Cerebellar nuclear complex (tissue), 1 donor: ENCODE data around the gene BRCA2.
A peak's percentile ranks its signal among the peaks of the same experiment; 100 is the strongest.

Experiments
- DNase-seq, 2 experiments: peaks; one replicate each; lab custom pipeline; 2025; lab: John Stamatoyannopoulos, UW

The BRCA2 gene

DNA sequence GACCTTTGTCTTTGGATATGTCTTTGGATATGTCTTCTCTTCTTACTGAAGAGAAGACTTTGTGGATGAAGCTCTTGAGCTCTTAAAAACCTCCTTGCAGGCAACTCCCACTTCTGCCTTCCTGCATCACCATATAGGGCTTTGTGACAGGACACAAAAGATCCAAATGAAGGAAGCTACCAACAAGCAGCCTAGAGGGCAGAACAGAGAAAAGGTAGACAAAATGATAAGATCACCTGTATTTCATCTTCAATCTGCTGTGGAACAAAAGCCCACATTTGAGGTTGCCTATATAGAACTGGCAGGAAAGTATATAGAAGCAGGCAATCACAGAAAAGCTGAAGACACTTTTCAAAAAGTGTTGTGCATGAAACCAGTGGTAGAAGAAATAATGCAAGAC is 70.1 kb downstream of the BRCA2 start:
- no peak for DNase-seq

- DNase-seq, result no peak
Measured at GRCh38 chr13:32390048-32390447, 74.7 kb downstream of the BRCA2 start.

GRCh38 chr13:32390484-32390883 is 75.2 kb downstream of the BRCA2 start:
- no peak for DNase-seq

- DNase-seq, result no peak
Measured at GRCh38 chr13:32391101-32391619, 75.9 kb downstream of the BRCA2 start.

GRCh38 chr13:32403108-32403507 is 87.8 kb downstream of the BRCA2 start:
- DNase-seq, result no peak

DNA sequence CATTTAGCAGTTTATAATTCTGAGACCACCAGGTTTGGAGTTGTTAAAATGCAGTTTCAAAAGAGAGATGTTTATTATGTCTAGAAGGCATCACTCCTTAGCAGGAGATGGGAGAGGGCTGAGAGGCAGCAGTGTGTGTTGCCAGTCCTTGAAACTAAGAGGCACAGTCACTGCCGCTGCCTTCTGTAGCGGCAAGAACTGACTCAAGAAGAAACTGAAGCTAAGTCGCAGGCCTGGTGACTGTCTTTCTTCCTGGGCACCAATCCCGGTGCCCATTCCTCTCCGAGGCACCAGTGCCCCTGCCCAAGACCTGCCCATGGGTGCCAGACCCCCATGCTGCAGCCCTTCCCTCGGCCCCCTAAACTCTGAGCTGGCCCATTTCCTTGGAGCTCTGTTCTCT is 92.5 kb downstream of the BRCA2 start:
- no peak for DNase-seq

DNA sequence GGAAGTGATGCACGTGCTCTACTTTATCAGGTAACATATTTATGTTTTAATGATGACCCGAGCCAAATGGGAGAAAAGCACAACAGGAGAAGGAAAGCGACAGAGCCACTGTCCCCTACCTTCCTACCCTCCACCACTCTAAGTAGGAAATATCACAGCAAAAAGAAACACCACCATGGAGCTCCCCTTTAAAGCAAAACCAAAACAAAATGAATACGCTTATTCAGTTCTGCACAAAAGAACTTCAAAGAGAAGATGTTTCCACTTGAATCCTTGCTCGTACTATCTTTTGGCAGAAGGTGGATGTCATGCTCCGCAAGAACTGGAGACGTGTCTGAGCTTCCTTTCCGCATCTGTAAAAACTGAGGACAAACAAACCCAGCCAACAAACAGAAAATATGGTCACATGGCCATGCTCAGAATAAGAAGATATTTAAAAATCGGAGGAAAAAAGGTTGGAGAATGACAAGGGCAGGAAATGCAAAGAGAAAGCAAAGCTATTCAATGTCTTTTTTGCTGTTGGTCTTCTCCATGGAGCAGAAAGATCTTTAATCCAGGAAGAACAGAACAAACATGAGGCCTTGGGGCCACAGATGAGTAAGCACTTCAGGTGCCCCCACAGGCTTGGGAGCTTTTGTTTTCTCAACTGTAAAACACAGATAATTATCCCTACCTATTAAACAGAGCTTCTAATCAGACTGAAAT is 93.1 kb downstream of the BRCA2 start:
- DNase-seq, result no peak

GRCh38 chr13:32409001-32409313 is 93.6 kb downstream of the BRCA2 start:
- DNase-seq, result no peak

DNA sequence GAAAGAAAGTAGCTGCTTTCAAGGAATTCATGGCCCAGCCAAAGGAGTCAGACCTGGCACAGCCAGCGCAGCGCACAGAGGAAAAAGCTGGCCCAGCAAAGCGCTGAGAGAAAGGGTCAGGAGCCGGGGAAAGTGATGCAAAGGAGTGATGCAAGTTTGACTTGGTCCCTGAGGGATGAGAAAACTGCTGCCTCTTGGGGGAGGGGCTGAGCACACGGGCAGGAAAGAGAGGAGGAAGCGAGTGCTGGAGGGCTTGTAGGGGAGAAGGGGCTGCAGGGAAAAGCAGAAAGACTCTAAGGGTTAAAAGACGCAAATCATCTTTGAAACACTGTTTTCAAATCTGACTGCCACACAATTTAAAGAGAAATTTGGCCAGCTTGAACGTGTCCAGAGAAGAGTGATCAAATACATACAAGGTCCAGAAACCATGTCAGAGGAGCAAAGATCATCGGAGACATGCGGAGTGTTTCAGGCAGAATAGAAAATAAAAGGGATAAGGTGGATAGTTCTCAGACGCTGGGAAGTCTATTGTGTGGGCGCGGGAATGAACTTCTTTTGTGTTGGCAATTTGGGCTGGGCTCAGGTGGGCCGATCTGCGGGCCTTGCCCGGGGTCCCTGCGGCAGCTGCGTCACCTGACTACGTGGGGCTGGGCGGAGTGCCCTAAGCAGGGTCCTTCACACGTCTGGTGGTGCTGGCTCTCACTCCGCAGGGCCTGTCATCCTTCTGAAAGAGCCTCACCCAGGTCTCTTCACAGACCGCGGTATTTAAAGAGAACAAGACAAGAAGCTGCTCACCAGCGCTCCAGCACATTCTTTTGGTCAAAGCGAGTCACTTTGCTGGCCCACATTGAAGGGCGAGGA is 94.5 kb downstream of the BRCA2 start:
- no peak for DNase-seq

- no peak for DNase-seq
Measured at GRCh38 chr13:32413284-32413683, 98.0 kb downstream of the BRCA2 start.

GRCh38 chr13:32414580-32414979 is 99.3 kb downstream of the BRCA2 start:
- no peak for DNase-seq

DNA sequence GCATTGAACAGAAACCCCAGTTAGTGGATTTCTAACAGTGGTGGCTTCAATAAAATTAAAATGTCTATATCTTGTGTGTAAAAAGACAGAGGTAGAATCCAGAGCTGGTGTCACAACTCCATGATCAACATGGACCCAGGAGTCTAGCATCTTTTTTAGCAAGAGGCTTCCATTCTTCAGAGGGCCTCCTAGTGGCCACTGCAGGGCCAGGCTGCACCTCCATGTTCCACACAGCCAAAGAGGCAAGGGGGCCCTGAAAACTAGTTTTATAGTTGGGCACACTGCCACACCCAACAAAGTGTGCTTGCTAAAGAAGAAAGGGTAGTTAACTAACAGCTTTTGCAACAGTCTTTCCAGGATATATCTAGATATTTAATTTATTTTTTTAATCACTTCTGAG is 99.7 kb downstream of the BRCA2 start:
- DNase-seq, result no peak

DNA sequence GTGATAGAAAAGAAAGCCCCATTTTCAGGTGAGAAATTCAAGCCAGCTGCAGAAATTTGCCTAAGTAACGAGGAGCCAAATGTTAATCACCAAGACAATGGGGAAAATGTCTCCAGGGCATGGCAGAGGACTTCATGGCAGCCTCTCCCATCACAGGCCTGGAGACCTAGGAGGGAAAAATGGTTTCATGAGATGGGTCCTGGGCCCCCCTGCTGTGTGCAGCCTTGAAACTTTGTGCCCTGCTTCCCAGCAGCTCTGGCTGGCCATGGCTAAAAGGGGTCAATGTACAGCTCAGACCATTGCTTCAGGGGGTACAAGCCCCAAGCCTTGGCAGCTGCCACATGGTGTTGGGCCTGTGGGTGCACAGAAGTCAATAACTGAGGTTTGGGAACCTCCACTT is 102.7 kb downstream of the BRCA2 start:
- no peak for DNase-seq

- no peak for DNase-seq
Measured at GRCh38 chr13:32419862-32420261, 104.6 kb downstream of the BRCA2 start.

GRCh38 chr13:32423592-32423991 is 108.3 kb downstream of the BRCA2 start:
- no peak for DNase-seq

DNA sequence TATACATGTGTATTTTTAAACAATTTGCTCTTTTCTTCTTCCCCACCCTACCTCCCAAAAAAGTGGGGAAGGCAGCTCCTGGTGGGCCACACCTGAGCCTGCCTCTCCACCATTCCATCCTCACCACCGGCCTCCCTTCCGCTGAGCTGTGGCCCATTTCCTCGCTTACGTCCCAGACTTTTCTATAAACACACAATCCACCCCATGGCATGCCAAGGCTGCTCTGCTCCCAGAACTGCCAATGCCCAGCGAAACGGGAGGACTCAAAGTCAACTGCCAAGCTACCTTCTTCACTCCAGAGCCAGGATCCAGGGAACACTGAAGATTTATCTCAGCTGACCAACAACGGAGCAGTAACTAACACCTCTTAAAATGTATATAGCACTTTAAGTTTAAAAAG is 109.8 kb downstream of the BRCA2 start:
- DNase-seq, result no peak

DNA sequence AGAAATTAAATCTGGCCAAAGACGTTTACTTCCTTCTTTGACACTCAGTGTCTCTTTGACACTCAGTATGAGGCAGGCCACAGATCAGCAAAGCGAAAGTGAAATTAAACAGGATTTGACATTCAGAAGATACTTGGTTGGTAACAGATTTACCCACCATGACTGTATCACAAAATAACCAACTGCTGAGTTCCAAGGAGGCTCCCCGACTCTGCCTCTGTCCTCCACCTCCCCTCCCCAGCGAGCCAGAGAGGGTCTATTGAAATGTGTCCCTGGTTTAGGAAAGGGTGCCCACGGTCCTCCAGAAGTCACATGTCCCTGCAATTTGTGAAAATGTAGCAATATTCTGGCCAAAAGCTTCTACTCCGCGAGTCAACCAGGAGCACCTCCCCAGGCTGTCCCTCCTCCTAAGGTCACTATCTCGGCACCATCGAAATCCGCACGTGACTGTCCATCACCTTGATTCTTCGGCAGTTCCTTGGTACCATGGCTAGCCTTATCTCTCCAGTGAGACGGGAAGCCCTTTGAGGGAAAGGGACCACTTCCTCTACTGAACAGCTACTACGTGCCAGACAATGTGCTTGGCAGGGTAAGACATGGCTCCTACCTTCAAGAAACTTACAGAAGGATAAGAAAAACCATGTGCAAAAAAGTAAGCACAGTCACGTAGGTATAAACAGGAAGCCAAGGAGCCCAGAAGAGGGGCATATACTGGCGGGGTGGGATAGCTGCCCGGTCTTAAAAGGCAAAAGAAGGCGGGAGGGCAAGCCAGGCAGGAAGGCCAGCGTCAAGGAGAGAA is 111.1 kb downstream of the BRCA2 start:
- DNase-seq, result no peak

GRCh38 chr13:32426990-32427851 is 111.9 kb downstream of the BRCA2 start:
- DNase-seq, result no peak

DNA sequence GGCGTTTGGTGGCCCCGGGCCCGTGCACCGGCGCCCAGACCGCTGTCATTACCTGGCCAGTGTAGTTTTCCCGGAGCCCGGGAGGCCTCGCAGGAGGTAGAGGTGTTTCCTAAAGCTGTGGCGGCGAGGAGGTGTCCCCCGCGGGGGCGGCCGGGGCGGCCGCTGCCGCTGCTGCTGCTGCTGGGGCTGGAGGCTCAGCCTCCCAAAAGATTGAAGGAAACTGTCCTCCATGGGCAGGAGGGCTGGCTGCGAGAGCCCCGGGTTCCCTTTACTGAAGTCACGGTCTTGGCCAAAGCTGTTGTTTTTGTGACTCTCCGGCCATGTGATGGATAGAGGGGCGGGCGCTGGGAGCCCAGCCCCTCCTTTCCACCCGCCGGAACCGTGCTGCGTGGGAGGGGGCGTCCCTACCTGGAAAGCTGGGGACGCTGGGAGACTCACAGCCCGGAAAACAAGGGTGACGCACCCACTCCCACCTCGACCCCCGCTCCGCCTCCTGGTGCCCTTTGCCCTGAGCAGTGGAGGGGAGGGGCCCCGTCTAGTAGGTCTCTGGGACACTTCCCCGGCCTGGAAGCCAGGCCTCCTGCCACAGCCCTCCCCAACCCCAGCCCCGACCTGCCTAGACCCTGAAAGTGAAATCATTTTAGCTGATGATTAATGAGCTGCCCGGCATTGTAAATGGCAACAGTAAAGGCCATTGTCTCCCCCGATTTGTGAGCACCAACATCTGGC is 112.7 kb downstream of the BRCA2 start, which contains the start of gene N4BP2L1:
Gene N4BP2L1, minus strand, starts transcription at position 279 of the 729 bp plus-strand sequence. Its CDS starts 48 bp downstream, at position 231.
- peak in 1 of 2 experiments; percentile 9 for DNase-seq

DNA sequence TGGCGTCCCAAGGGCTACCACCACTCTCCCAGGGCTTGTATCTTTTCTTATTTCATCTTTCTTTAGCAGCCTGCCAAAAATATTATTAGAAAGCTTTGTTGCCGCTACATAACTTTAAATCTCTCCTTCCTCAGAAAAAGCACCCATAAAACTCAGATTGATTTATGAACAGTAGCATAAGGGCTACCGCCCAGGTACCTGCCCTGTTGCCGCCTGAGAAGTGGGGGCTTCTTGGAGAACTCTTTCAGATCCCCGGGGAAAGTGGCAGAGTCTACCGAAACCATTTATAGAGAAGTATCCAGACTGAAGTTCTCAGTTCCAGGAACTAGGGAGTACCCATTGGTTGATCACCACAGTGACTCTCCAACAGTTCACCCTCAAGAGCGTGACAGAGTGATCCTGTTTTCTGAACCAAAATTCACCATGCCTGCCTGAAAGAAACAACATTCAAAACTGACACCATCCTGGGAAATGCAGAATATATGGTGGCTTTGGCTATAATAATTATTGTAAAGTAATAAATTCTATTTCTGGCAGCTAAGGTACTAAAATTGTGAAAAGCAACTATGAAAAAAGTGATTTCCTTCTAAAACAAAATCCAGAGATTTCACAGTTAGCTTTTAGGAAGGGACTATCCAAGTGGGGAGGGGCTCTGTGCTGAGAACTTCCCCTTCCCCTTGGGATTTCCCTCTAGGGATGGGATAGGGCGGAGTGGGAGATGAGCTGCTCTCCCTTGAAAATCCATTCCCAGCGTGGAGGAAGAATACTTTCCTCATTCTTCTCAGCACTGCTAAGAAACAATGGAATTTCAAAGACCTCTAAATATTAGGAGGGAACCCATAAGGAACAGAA is 113.5 kb downstream of the BRCA2 start:
- no peak for DNase-seq
